ENCODE data around the gene FAM241A. TPM values are rescaled to one million over a fixed set of nuclear protein-coding genes. Genes with fewer than 3 reads are reported as not detected.

The FAM241A gene
- total and polyA plus RNA-seq, 9 of the 15 experiments (the other 6 are each of a cell fraction or from before 2014, with no cell fraction given): 2.3 to 8.5 (median 5.3) TPM

DNA sequence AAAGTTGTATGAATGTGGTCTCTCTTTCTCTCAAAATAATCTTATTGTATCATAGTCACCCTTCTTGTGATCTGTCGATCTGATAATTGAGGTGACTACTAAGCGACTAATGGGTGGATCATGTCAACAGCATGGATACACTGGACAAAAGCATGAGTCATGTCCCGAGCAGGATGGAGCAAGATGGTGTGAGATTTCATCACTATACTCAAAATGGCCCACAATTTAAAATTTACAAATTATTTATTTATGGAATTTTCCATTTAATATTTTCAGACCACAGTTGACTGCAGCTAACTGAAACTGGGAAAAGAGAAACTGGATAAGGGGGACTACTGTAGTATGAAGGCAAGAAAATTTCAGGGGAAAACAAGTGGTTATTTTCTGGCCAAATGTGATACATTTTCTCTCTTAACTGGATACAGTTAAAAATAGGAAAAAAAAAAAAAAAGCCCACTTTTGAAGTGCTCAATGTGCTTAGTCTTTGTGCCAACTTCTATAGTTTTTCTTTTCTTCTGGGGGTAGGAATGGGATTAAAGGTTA lies 25.3 kb downstream of the FAM241A start (continued):
- peak; percentile 82 for TF ChIP-seq MGA (IDR thresholded peaks at IDR 0.05)
- peak; percentile 77 for TF ChIP-seq POLR2H (tag; IDR thresholded peaks at IDR 0.05; ENCODE audit: low read depth)
- no peak for TF ChIP-seq ZNF224 (CRISPR knock-in tag; IDR thresholded peaks at IDR 0.05)
- no peak for TF ChIP-seq ZNF124 (CRISPR knock-in tag; IDR thresholded peaks at IDR 0.05)
- TF ChIP-seq, protein P1, sequence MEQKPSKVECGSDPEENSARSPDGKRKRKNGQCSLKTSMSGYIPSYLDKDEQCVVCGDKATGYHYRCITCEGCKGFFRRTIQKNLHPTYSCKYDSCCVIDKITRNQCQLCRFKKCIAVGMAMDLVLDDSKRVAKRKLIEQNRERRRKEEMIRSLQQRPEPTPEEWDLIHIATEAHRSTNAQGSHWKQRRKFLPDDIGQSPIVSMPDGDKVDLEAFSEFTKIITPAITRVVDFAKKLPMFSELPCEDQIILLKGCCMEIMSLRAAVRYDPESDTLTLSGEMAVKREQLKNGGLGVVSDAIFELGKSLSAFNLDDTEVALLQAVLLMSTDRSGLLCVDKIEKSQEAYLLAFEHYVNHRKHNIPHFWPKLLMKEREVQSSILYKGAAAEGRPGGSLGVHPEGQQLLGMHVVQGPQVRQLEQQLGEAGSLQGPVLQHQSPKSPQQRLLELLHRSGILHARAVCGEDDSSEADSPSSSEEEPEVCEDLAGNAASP (IDR thresholded peaks at IDR 0.05): no peak
- peak; percentile 95 for TF ChIP-seq CEBPB (tag; IDR thresholded peaks at IDR 0.05)
- TF ChIP-seq HDAC6 (IDR thresholded peaks at IDR 0.05; ENCODE audit: low read depth, low read length): no peak
- TF ChIP-seq VEZF1 (CRISPR knock-in tag; IDR thresholded peaks at IDR 0.05): peak; percentile 39; the same call in 1 of the 2 replicates
- TF ChIP-seq ARNT (IDR thresholded peaks at IDR 0.05): 0 out of 4 replicates have a peak, but pooled peaks of 1 of the 2 experiments have one; percentile 24
- peak; percentile 90 for TF ChIP-seq DPF2 (IDR thresholded peaks at IDR 0.05)
- TF ChIP-seq ZBTB49 (CRISPR knock-in tag; IDR thresholded peaks at IDR 0.05; ENCODE audit: borderline replicate concordance): no peak

All from K562 (cell line).